ENCODE results near the gene TICAM1. TPM values are rescaled to one million over a fixed set of nuclear protein-coding genes. Genes with fewer than 3 reads are reported as not detected.
A peak's percentile ranks its signal among the peaks of the same experiment; 100 is the strongest.

The TICAM1 gene
- total and polyA plus RNA-seq, 2 of the 13 experiments (the other 11 are each of a cell fraction or from before 2014, with no cell fraction given), result 0.33 to 0.95 TPM

- TF ChIP-seq, protein P1, sequence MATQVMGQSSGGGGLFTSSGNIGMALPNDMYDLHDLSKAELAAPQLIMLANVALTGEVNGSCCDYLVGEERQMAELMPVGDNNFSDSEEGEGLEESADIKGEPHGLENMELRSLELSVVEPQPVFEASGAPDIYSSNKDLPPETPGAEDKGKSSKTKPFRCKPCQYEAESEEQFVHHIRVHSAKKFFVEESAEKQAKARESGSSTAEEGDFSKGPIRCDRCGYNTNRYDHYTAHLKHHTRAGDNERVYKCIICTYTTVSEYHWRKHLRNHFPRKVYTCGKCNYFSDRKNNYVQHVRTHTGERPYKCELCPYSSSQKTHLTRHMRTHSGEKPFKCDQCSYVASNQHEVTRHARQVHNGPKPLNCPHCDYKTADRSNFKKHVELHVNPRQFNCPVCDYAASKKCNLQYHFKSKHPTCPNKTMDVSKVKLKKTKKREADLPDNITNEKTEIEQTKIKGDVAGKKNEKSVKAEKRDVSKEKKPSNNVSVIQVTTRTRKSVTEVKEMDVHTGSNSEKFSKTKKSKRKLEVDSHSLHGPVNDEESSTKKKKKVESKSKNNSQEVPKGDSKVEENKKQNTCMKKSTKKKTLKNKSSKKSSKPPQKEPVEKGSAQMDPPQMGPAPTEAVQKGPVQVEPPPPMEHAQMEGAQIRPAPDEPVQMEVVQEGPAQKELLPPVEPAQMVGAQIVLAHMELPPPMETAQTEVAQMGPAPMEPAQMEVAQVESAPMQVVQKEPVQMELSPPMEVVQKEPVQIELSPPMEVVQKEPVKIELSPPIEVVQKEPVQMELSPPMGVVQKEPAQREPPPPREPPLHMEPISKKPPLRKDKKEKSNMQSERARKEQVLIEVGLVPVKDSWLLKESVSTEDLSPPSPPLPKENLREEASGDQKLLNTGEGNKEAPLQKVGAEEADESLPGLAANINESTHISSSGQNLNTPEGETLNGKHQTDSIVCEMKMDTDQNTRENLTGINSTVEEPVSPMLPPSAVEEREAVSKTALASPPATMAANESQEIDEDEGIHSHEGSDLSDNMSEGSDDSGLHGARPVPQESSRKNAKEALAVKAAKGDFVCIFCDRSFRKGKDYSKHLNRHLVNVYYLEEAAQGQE (IDR thresholded peaks at IDR 0.05; ENCODE audit: borderline replicate concordance in 1 of 2, low read depth in 1 of 2, low read length in 2 of 2), result no peak
- TF ChIP-seq, protein P2, sequence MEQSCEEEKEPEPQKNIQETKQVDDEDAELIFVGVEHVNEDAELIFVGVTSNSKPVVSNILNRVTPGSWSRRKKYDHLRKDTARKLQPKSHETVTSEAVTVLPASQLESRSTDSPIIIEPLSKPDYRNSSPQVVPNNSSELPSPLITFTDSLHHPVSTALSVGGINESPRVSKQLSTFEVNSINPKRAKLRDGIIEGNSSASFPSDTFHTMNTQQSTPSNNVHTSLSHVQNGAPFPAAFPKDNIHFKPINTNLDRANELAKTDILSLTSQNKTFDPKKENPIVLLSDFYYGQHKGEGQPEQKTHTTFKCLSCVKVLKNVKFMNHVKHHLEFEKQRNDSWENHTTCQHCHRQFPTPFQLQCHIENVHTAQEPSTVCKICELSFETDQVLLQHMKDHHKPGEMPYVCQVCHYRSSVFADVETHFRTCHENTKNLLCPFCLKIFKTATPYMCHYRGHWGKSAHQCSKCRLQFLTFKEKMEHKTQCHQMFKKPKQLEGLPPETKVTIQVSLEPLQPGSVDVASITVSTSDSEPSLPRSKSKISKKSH (CRISPR knock-in tag; IDR thresholded peaks at IDR 0.05; ENCODE audit: borderline replicate concordance), result peak; percentile 10; the same call in 1 of the 2 replicates
- TF ChIP-seq BORCS8-MEF2B (CRISPR knock-in tag; IDR thresholded peaks at IDR 0.05) (0 out of 2 replicates have a peak, but pooled peaks have one; percentile 11), ZBTB43 (CRISPR knock-in tag; conservative IDR thresholded peaks at IDR 0.05) (no peak), ZNF24 (IDR thresholded peaks at IDR 0.05) (no peak), KMT2A (CRISPR knock-in tag; IDR thresholded peaks at IDR 0.05) (no peak), NFE2 (CRISPR knock-in tag; IDR thresholded peaks at IDR 0.05) (no peak), ARNT2 (CRISPR knock-in tag; IDR thresholded peaks at IDR 0.05; ENCODE audit: low read depth) (no peak)
- TF ChIP-seq, protein P3, sequence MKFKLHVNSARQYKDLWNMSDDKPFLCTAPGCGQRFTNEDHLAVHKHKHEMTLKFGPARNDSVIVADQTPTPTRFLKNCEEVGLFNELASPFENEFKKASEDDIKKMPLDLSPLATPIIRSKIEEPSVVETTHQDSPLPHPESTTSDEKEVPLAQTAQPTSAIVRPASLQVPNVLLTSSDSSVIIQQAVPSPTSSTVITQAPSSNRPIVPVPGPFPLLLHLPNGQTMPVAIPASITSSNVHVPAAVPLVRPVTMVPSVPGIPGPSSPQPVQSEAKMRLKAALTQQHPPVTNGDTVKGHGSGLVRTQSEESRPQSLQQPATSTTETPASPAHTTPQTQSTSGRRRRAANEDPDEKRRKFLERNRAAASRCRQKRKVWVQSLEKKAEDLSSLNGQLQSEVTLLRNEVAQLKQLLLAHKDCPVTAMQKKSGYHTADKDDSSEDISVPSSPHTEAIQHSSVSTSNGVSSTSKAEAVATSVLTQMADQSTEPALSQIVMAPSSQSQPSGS (CRISPR knock-in tag; IDR thresholded peaks at IDR 0.05), result peak; percentile 20; the same call in 1 of the 2 replicates
- TF ChIP-seq, protein P4, sequence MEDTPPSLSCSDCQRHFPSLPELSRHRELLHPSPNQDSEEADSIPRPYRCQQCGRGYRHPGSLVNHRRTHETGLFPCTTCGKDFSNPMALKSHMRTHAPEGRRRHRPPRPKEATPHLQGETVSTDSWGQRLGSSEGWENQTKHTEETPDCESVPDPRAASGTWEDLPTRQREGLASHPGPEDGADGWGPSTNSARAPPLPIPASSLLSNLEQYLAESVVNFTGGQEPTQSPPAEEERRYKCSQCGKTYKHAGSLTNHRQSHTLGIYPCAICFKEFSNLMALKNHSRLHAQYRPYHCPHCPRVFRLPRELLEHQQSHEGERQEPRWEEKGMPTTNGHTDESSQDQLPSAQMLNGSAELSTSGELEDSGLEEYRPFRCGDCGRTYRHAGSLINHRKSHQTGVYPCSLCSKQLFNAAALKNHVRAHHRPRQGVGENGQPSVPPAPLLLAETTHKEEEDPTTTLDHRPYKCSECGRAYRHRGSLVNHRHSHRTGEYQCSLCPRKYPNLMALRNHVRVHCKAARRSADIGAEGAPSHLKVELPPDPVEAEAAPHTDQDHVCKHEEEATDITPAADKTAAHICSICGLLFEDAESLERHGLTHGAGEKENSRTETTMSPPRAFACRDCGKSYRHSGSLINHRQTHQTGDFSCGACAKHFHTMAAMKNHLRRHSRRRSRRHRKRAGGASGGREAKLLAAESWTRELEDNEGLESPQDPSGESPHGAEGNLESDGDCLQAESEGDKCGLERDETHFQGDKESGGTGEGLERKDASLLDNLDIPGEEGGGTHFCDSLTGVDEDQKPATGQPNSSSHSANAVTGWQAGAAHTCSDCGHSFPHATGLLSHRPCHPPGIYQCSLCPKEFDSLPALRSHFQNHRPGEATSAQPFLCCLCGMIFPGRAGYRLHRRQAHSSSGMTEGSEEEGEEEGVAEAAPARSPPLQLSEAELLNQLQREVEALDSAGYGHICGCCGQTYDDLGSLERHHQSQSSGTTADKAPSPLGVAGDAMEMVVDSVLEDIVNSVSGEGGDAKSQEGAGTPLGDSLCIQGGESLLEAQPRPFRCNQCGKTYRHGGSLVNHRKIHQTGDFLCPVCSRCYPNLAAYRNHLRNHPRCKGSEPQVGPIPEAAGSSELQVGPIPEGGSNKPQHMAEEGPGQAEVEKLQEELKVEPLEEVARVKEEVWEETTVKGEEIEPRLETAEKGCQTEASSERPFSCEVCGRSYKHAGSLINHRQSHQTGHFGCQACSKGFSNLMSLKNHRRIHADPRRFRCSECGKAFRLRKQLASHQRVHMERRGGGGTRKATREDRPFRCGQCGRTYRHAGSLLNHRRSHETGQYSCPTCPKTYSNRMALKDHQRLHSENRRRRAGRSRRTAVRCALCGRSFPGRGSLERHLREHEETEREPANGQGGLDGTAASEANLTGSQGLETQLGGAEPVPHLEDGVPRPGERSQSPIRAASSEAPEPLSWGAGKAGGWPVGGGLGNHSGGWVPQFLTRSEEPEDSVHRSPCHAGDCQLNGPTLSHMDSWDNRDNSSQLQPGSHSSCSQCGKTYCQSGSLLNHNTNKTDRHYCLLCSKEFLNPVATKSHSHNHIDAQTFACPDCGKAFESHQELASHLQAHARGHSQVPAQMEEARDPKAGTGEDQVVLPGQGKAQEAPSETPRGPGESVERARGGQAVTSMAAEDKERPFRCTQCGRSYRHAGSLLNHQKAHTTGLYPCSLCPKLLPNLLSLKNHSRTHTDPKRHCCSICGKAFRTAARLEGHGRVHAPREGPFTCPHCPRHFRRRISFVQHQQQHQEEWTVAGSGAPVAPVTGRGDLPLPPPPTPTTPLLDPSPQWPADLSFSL (CRISPR knock-in tag; IDR thresholded peaks at IDR 0.05), result no peak
- TF ChIP-seq, protein P5, sequence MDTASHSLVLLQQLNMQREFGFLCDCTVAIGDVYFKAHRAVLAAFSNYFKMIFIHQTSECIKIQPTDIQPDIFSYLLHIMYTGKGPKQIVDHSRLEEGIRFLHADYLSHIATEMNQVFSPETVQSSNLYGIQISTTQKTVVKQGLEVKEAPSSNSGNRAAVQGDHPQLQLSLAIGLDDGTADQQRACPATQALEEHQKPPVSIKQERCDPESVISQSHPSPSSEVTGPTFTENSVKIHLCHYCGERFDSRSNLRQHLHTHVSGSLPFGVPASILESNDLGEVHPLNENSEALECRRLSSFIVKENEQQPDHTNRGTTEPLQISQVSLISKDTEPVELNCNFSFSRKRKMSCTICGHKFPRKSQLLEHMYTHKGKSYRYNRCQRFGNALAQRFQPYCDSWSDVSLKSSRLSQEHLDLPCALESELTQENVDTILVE (CRISPR knock-in tag; IDR thresholded peaks at IDR 0.05), result peak; percentile 70; the same call in 1 of the 2 replicates
Observed at GRCh38 chr19:4815426-4816201, 15.9 kb downstream of the TICAM1 start (continued).

All from HepG2 (cell line).